BJ (cell line): ENCODE results near the gene YWHAH. TPM values are rescaled to one million over a fixed set of nuclear protein-coding genes. Genes with fewer than 3 reads are reported as not detected.
A peak's percentile ranks its signal among the peaks of the same experiment; 100 is the strongest.

Source experiments
- CTCF ChIA-PET: fragments of 350-600 bp; formaldehyde crosslinking; extraction: SDS; loops from one replicate; lab custom pipeline; 2021; ENCODE audit warnings: antibody characterized with exemption, inconsistent platforms; lab: Yijun Ruan, JAX
- POLR2A ChIA-PET: fragments of 300-600 bp; sonication (Branson Sonifier 250); formaldehyde crosslinking; extraction: SDS; loops from one replicate; lab custom pipeline; 2021; ENCODE audit warnings: antibody characterized with exemption; lab: Charles Lee
- DNase-seq: peaks from one replicate; pipeline ENCODE4 v3.0.0-alpha.2; 2011; ENCODE audit warnings: low read depth
- H3K27me3 ChIP-seq: 2 replicates; pipeline ENCODE4 v1.6.0; 2011; ENCODE audit warnings: low read length; ENCODE audit not compliant: control insufficient read depth, insufficient read depth
- H3K36me3 ChIP-seq: 2 replicates; pipeline ENCODE4 v1.5.1; 2011; ENCODE audit warnings: low read length; ENCODE audit not compliant: control insufficient read depth, insufficient read depth
- H3K4me3 ChIP-seq: 2 replicates; pipeline ENCODE4 v1.5.1; 2011; ENCODE audit warnings: low read depth, mild to moderate bottlenecking, control low read depth, low read length
- polyA plus RNA-seq: library from polyadenylated mRNA; depleted of rRNA; stranded (reverse); fragments of >200 nt; gene quantifications from 2 replicates; pipeline ENCODE4 v1.2.3, GENCODE V29; 2011
- TF ChIP-seq, protein P1 (sequence below): IDR thresholded peaks from 2 replicates; pipeline ENCODE4 v1.5.1; 2011; ENCODE audit warnings: low read depth, mild to moderate bottlenecking, control low read depth, inconsistent platforms, low read length, moderate library complexity; ENCODE audit not compliant: insufficient read depth

The YWHAH gene
- polyA plus RNA-seq, 1 experiment = 146 TPM

DNA sequence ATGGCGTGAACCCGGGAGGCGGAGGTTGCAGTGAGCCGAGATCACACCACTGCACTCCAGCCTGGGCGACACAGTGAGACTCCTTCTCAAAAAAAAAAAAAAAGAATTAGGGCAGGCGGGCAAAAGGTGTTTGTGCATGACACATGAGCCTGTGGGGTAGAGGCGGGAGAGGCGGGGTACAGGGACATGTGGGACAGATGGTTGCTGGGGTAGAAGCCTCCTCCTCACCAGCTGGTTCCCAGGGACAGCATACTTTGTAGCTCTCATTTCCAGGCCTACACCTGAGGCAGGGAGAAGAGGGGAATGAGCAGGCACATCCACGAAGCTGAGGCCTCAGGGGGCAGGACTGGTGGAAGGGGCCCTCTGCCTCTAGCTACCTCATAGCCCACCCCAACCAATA, 23.7 kb downstream of the YWHAH start:
- POLR2A ChIA-PET = no interaction called here
- CTCF ChIA-PET = interaction anchor here (1.2 kb wide), 1 partner anchor 302 kb away, joined by 3 read pairs; no protein-coding TSS in a partner anchor
- no peak overlapping the region for H3K4me3 ChIP-seq
- no peaks in the 10 kb centered on the region for H3K27me3 ChIP-seq
- DNase-seq = no peak
- H3K36me3 ChIP-seq = no peaks in the 10 kb centered on the region
- TF ChIP-seq, protein P1, sequence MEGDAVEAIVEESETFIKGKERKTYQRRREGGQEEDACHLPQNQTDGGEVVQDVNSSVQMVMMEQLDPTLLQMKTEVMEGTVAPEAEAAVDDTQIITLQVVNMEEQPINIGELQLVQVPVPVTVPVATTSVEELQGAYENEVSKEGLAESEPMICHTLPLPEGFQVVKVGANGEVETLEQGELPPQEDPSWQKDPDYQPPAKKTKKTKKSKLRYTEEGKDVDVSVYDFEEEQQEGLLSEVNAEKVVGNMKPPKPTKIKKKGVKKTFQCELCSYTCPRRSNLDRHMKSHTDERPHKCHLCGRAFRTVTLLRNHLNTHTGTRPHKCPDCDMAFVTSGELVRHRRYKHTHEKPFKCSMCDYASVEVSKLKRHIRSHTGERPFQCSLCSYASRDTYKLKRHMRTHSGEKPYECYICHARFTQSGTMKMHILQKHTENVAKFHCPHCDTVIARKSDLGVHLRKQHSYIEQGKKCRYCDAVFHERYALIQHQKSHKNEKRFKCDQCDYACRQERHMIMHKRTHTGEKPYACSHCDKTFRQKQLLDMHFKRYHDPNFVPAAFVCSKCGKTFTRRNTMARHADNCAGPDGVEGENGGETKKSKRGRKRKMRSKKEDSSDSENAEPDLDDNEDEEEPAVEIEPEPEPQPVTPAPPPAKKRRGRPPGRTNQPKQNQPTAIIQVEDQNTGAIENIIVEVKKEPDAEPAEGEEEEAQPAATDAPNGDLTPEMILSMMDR = no peak

DNA sequence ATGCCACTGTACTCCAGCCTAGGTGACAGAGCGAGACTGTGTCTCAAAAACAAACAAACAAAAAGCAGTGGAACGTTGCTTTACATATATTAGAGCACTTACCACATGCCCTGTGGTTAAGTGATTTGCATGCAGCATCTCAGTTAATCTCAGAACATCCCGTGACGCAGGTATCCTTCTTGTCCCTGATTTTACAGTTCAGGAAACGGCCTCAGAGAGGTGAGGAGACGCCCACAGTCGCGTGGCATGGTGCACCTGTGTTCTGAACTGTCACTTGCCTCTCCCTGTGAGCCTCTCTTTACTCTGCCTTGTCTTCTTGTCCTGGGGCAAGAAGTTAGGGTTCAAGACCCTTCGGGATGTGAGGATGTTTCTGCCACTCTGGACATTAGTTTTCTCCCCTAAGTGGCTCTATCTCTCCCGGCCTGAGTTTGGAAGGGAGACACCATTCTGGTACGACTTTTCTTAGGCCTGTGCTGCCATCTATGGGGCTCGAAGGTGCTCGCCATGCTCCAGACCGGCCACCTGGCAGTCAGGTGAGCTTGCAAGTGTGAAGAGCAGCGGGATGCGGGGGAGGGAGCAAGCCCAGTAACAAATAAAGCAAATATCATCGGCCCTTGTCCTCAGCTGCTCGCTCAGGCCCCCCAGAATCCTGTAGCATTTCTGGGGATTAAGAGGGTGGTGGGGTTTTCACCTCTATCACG, 25.6 kb downstream of the YWHAH start:
- no peaks in the 10 kb centered on the region for H3K36me3 ChIP-seq
- TF ChIP-seq, protein P1 = peak; percentile 69
- H3K27me3 ChIP-seq = no peaks in the 10 kb centered on the region
- ChIA-PET CTCF (interaction anchor here (0.6 to 3.0 kb wide), 36 partner anchors 9 to 1023 kb away, joined by 3 to 23 read pairs (median 4); partner anchors contain the start of genes DEPDC5 and PISD), POLR2A (no interaction called here)
- peak overlapping the region; percentile 49 for H3K4me3 ChIP-seq
- DNase-seq = no peak

DNA sequence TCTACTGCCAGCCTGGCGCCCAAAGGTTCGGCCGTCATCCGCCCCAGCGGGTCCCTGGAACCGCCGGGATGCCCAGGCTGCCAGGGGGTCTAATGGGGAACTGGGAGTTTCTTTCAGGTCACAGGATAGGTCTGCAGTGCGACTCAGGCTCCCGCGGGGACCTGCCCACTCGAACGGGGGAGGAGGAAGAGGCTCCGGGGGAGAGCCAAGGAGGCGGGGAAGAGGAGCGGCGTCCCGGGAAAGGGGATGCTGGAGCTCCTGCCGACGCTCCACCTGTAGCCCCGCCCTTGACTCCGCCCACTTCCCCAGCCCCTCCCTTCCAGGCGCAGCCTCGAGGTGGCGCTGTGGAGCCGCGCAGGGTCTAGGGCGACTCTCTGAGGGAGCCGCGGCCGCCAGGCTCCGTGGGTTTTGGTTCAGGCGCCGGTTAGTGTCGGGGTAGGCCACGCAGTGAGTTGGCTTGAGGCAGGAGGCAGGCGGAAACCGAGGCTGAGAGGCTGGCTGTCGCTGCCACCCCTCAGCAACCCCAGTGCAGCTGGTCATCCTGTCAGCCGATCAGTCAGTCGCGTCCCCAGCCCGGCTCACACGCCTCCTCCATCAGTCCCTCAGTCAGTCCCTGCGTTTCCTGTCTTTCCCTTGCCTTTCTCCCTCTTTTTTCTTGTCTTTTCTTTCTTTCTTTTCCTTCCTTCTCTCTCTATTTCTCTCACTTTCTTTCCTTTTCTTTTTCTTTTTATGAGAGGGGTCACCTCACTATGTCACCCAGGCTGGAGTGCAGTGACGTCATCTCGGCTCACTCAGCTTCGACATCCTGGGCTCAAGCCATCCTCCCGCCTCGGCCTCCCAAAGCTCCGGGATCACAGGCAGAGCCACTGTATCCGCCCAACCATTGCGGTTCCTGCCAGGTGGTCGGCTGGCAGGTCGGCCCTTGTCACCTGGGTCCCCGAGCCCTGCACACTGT, 26.4 kb downstream of the YWHAH start:
- peak overlapping the region; percentile 49 for H3K4me3 ChIP-seq
- ChIA-PET POLR2A (no interaction called here), CTCF (interaction anchor here (0.6 to 3.0 kb wide), 40 partner anchors 8 to 1022 kb away, joined by 3 to 23 read pairs (median 4); partner anchors contain the start of genes DEPDC5 and PISD)
- no peaks in the 10 kb centered on the region for H3K27me3 ChIP-seq
- no peaks in the 10 kb centered on the region for H3K36me3 ChIP-seq
- TF ChIP-seq, protein P1 = peak; percentile 98
- no peak for DNase-seq

DNA sequence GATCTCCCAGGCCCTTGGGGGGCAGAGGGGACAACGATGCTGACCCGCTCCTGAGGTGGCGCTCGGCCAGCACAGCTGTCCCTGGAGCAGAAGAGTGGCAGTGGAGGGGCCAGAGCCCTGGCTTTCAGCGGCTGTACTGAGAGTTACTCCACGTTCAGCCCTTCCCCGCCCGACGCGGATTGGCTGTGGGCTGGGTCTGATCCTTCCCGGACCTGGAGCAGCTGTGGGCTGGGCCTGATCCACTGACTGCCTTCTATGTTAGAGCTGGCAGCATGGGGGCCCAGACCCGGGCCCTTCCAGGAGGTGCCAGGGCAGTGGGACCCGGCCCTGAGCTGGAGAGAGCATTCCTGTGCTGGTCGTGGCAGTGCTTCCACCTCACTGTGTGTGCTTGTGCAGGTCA, 27.8 kb downstream of the YWHAH start:
- CTCF ChIA-PET = interaction anchor here (0.8 to 3.0 kb wide), 4 partner anchors 109 to 306 kb away, joined by 3 to 12 read pairs (median 4); no protein-coding TSS in a partner anchor
- DNase-seq = no peak
- POLR2A ChIA-PET = no interaction called here
- TF ChIP-seq, protein P1 = no peak
- Histone ChIP-seq H3K4me3 (no peak overlapping the region), H3K27me3 (no peaks in the 10 kb centered on the region), H3K36me3 (no peaks in the 10 kb centered on the region)
